Stimulated activated CD8-positive, alpha-beta memory T cell treated with anti-CD3 and anti-CD28 coated beads, Interleukin-15, amount 100 ng/mL, for 48 hours (primary cell): Measurements from ENCODE around the gene NUCKS1.
A peak's percentile ranks its signal among the peaks of the same experiment; 100 is the strongest.

Experiments used
- DNase-seq, 2 donors: peaks; one replicate each; pipeline ENCODE4 v3.0.0-alpha.2; 2020; ENCODE audit warnings: low read depth in 2 of 2

NUCKS1 gene

GRCh38 chr1:205701420-205701819, 48.6 kb downstream of the NUCKS1 start:
- no peak for DNase-seq

GRCh38 chr1:205700865-205701401, 49.0 kb downstream of the NUCKS1 start:
- DNase-seq = no peak

GRCh38 chr1:205699416-205699815, 50.6 kb downstream of the NUCKS1 start:
- no peak for DNase-seq

- DNase-seq = no peak
Measured at GRCh38 chr1:205698921-205699320, 51.1 kb downstream of the NUCKS1 start.

GRCh38 chr1:205693421-205693991, 56.5 kb downstream of the NUCKS1 start:
- no peak for DNase-seq

- no peak for DNase-seq
Measured at GRCh38 chr1:205692423-205692822, 57.6 kb downstream of the NUCKS1 start.

GRCh38 chr1:205690122-205690756, 59.7 kb downstream of the NUCKS1 start:
- DNase-seq = no peak

GRCh38 chr1:205689479-205689878, 60.5 kb downstream of the NUCKS1 start:
- no peak for DNase-seq

- no peak for DNase-seq
Measured at GRCh38 chr1:205688171-205689080, 61.6 kb downstream of the NUCKS1 start.

GRCh38 chr1:205687242-205687641, 62.7 kb downstream of the NUCKS1 start:
- DNase-seq = no peak

- no peak for DNase-seq
Measured at GRCh38 chr1:205681364-205681763, 68.6 kb downstream of the NUCKS1 start.

GRCh38 chr1:205680073-205680851, 69.7 kb downstream of the NUCKS1 start, which contains the start of gene SLC45A3:
Gene SLC45A3 (minus strand): TSS chr1:205680509. CDS start chr1:205664656, 15,853 bp downstream.
- peak in 1 of 2 donors; percentile 7 for DNase-seq

- no peak for DNase-seq
Measured at GRCh38 chr1:205678286-205679111, 71.5 kb downstream of the NUCKS1 start.

GRCh38 chr1:205677167-205677566, 72.8 kb downstream of the NUCKS1 start:
- DNase-seq = no peak

GRCh38 chr1:205676597-205676996, 73.4 kb downstream of the NUCKS1 start:
- no peak for DNase-seq

- no peak for DNase-seq
Measured at GRCh38 chr1:205676002-205676401, 74.0 kb downstream of the NUCKS1 start.

- DNase-seq = no peak
Measured at GRCh38 chr1:205675247-205675646, 74.7 kb downstream of the NUCKS1 start.

- no peak for DNase-seq
Measured at GRCh38 chr1:205672970-205673369, 77.0 kb downstream of the NUCKS1 start.

GRCh38 chr1:205672395-205672889, 77.5 kb downstream of the NUCKS1 start:
- DNase-seq = no peak
